SK-N-SH treated with all-trans-retinoic acid at 6 μM for 48 hours (cell line): ENCODE data around the gene HCK.

Experiments used
- ARNTL ChIP-seq: fragments of 450-650 bp; formaldehyde crosslinking; IDR thresholded peaks from 2 replicates; pipeline ENCODE4 v1.5.0; 2020; ENCODE audit warnings: low read depth, mild to moderate bottlenecking, moderate library complexity, borderline replicate concordance
- CREB5 ChIP-seq: fragments of 250-450 bp; sonication (Bioruptor Pico); IDR thresholded peaks from 2 replicates; pipeline ENCODE4 v1.5.1; 2020; ENCODE audit warnings: low read depth, mild to moderate bottlenecking, moderate library complexity
- GLIS3 ChIP-seq: fragments of 250-450 bp; sonication (Bioruptor Pico); IDR thresholded peaks from 2 replicates; pipeline ENCODE4 v1.5.0; 2020; ENCODE audit warnings: mild to moderate bottlenecking, moderate library complexity
- PATZ1 ChIP-seq: fragments of 250-450 bp; sonication (Bioruptor Pico); IDR thresholded peaks from 2 replicates; pipeline ENCODE4 v1.8.0; 2020; ENCODE audit warnings: mild to moderate bottlenecking, moderate library complexity, borderline replicate concordance
- PPARA ChIP-seq: fragments of 250-450 bp; sonication (Bioruptor Pico); IDR thresholded peaks from 2 replicates; pipeline ENCODE4 v1.5.0; 2020; ENCODE audit warnings: mild to moderate bottlenecking, borderline replicate concordance
- RARB ChIP-seq: fragments of 250-450 bp; sonication (Bioruptor Pico); IDR thresholded peaks from 2 replicates; pipeline ENCODE4 v1.8.0; 2021; ENCODE audit warnings: mild to moderate bottlenecking, moderate library complexity
- SNAI2 ChIP-seq: fragments of 250-450 bp; sonication (Bioruptor Pico); IDR thresholded peaks from 2 replicates; pipeline ENCODE4 v1.5.0; 2020; ENCODE audit warnings: mild to moderate bottlenecking, moderate library complexity
- TOX ChIP-seq: fragments of 250-450 bp; sonication (Bioruptor Pico); IDR thresholded peaks from 2 replicates; pipeline ENCODE4 v1.8.0; 2021; ENCODE audit warnings: mild to moderate bottlenecking, moderate library complexity, borderline replicate concordance
- TSHZ2 ChIP-seq: fragments of 250-450 bp; sonication (Bioruptor Pico); IDR thresholded peaks from 2 replicates; pipeline ENCODE4 v1.5.0; 2020; ENCODE audit warnings: mild to moderate bottlenecking, moderate library complexity
- ZC3H10 ChIP-seq: fragments of 250-450 bp; sonication (Bioruptor Pico); IDR thresholded peaks from 2 replicates; pipeline ENCODE4 v1.5.1; 2021; ENCODE audit warnings: mild to moderate bottlenecking, moderate library complexity
- ZFP3 ChIP-seq: fragments of 250-450 bp; sonication (Bioruptor Pico); IDR thresholded peaks from 2 replicates; pipeline ENCODE4 v1.5.0; 2020; ENCODE audit warnings: mild to moderate bottlenecking, moderate library complexity
- ZNF565 ChIP-seq: fragments of 450-650 bp; formaldehyde crosslinking; conservative IDR thresholded peaks from 2 replicates; pipeline ENCODE4 v1.5.0; 2020; ENCODE audit warnings: low read depth, mild to moderate bottlenecking, moderate library complexity
- ZNF8 ChIP-seq: fragments of 450-650 bp; formaldehyde crosslinking; IDR thresholded peaks from 2 replicates; pipeline ENCODE4 v1.5.0; 2020; ENCODE audit warnings: mild to moderate bottlenecking, moderate library complexity

- no peak for TF ChIP-seq PATZ1 (CRISPR knock-in tag)
- TF ChIP-seq ZC3H10 (CRISPR knock-in tag), result no peak
- TF ChIP-seq ARNTL, result no peak
- no peak for TF ChIP-seq ZFP3
- no peak for TF ChIP-seq CREB5 (CRISPR knock-in tag)
- TF ChIP-seq SNAI2 (CRISPR knock-in tag), result no peak
- no peak for TF ChIP-seq TOX (CRISPR knock-in tag)
- no peak for TF ChIP-seq TSHZ2
- TF ChIP-seq ZNF8 (CRISPR knock-in tag), result no peak
- no peak for TF ChIP-seq GLIS3 (CRISPR knock-in tag)
- TF ChIP-seq PPARA (CRISPR knock-in tag), result no peak
- no peak for TF ChIP-seq ZNF565 (CRISPR knock-in tag)
- TF ChIP-seq RARB, result no peak
Observed at GRCh38 chr20:32057656-32058184, 5.7 kb downstream of the HCK start.
